Activated naive CD4-positive, alpha-beta T cell treated with anti-CD3 and anti-CD28 coated beads, Interleukin-2, amount 50 U/mL, for 16 hours (primary cell): ENCODE data around the gene CD200R1L.

Source experiments
- DNase-seq: peaks from one replicate; pipeline ENCODE4 v3.0.0-alpha.2; 2020

CD200R1L gene

GRCh38 chr3:112817797-112818196 is 28.9 kb downstream of the CD200R1L start:
- DNase-seq = no peak

GRCh38 chr3:112817271-112817670 is 29.4 kb downstream of the CD200R1L start:
- no peak for DNase-seq

DNA sequence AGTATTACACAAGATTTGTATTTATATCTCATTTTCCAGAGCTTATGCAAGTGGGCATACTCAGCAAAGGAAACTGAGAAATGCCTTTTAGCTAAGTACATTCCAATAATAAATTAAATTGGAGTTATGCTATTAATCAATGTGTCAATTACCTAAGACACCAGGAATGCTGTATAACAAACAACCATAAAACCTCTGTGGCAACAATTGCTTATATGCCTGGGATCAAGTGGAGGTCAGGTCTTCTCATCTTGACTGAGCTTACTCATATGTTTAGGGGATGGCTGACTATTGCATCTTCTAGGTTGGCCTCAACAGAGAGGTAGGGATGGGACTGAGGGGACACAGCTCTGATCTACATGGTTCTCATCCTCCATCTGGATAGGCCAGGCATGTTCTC is 30.7 kb downstream of the CD200R1L start:
- DNase-seq = no peak

GRCh38 chr3:112814266-112814665 is 32.4 kb downstream of the CD200R1L start:
- DNase-seq = no peak

DNA sequence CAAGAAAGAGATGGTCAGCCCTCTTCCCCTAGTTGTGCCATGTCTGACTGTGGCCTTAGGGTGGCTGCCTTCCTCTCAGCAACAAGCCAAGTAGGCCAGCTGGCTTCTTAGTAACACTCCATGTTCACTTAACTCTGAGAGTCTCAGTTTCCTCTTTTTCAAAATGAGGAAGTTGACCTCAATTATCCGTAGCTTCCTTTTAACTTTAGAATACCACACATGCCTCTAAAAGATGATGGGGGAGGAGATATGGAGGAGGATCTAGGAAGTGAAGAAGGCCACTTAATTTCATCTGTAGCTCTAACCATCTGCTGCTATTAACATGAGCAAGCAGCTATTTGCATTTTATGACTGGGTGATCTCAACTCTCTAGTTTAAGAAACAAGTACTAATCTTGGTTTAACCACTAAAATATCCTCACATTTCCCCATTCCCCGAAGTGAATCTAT is 32.9 kb downstream of the CD200R1L start:
- no peak for DNase-seq

GRCh38 chr3:112813016-112813415 is 33.6 kb downstream of the CD200R1L start:
- no peak for DNase-seq

DNA sequence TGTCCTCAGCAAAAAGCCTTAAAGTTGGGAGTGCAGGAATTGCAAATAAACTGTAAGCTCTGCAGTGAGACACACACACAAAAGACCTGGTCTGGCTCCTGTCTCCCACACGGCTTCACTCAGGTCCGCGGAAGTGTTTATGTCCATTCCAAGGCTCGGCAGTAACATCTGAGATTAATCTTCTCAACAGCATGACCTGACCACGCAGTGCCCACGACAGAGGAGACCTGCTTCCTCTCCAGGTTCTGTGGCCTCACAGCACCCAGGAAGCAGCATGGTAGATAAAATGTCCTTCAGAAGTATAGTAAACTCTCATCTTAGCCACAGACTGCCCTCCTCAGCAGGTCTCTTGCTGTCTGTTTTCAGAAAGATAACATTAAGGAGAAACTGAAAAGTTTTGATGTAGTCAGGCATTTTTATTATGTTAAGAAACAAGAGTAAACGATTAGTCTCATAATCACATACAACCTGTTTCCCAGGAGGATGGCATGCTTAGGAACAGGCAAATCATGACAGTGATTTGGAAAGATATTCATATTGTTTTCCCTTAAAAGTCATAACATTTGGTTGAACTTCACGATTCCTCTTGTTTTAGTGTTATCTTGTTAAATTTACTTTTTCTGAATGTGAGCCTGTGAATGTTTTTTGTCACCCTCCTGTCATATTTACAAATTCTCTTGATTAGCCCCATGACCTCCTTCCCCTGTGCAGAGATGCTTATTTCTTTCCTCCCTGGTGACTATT is 34.6 kb downstream of the CD200R1L start:
- no peak for DNase-seq

DNA sequence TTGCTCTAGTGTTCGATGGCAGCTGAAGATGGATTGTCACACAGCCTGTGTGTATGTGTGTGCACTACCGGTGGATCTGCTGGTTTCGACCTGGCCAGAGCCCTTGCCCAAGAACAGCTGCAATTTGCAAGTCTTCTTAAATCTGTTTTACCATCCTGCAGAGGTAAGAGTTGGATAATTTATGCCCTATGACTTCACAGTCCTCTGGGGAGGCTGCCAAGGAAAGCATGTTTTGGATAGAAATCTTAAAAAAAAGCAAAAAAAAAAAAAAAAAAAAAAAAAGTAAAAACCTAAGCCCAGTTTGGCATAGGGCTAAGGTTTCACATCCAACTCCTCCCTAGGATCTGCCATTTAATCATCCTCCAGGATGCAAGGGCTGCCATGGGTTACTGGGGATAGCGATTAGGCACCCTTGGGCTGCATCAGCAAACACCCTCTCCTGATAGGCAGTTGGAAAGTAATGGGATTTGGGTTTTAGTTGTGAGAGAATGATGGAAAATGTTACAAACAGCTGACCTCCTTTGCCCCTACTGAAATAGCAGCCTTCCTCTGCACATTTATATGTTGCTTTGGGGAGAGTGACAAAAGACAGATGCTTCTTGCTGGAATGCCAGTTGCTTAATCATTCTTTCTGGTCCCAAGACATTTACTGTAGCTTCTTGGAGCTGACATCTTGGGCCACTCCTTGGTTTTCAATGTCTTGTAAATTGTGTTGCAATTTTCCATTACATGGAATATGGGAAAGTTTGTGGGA is 35.4 kb downstream of the CD200R1L start:
- no peak for DNase-seq

- DNase-seq = no peak
These were observed 36.1 kb downstream of the CD200R1L start for GRCh38 chr3:112810561-112810960.

DNA sequence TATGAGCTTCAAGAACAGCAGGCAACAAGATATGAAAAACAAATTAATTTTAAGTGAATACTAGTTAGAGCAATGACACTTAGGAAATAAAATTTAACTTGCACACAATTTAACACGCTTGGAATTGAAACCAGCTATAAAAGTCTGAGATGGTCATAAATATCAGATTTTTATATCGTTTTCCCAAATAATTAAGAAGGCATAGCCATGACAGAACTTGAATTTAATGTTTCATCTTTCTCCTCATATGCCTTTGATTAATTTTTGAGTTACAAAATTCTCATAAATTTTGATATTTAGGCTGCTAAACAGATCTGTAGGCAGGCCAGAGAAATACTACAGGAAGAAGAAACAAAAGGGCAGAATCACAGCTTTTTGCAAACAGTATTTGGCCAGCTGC is 38.5 kb downstream of the CD200R1L start:
- no peak for DNase-seq

DNA sequence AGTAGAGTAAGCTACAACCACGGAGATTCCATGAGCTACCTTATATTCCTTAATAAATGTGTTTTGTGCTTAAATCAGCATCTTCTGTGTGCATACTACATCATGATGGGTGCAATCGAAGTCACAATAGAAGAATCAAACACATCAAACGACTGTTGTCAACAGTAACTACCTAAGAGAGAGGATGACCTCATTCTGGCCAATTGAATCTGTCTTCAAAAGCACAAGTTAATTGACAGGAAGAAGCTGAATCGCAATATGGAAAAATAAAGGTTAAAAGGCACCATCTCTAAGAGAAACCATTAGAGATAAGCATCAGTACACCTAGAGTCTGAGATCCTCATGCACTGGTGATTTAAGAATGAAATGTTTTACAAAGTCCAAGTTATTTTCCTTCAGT is 39.0 kb downstream of the CD200R1L start:
- DNase-seq = no peak

DNA sequence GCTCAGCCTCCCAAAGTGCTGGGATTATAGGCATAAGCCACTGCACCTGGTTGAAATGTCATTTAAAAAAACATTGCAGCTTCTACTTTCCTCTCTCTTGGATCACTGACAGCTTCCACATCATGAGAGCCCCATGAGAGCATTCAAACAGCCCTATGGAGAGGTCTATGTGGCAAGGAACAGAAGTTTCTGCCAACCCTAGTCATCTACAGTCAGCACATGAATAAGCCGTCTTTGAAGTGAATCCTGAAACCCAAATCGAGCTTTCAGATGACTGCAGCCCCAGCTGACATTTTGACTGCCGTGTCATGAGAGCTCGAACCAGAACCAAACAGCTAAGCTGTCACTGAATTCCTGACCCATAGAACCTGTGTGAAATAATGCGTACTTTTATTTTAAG is 39.8 kb downstream of the CD200R1L start:
- no peak for DNase-seq

- no peak for DNase-seq
These were observed 41.5 kb downstream of the CD200R1L start for GRCh38 chr3:112805126-112805525.

DNA sequence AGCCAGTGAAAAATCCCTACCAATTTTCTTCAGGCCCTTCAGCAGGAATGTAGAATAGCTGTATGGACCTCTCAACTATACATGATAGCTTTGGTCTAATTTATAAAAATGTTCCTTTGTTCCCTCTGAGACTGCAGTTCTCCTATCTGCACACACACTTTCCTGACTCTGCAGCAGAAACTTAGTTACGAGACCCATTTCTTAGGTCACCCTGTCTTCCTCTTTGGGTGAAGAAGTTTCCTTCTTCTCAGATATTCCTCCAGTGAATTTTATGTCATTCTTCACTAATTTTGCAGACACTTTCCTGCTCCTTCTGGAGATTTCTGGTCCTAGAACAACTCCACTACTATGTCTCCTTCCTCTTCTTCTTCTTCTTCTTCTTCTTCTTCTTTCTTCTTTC is 42.6 kb downstream of the CD200R1L start:
- no peak for DNase-seq

GRCh38 chr3:112803467-112803866 is 43.2 kb downstream of the CD200R1L start:
- no peak for DNase-seq

DNA sequence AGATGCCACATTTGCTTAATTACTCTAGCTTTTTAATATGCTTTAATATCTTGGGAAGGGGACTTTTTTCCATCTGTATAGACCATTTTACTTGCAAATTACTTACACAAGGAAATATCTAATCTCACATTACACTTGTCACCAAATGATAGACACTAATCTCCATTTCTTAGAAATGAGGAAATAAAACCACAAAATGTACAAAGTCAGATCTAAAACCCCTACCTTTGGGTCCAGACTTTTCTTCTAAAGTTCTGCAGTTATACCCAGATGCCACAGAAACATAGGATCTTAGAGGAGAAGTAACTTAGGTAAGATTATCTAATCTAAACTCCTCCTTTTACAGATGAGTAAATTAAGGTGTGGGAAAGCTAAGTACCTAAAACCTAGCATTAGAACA is 44.3 kb downstream of the CD200R1L start:
- DNase-seq = no peak

DNA sequence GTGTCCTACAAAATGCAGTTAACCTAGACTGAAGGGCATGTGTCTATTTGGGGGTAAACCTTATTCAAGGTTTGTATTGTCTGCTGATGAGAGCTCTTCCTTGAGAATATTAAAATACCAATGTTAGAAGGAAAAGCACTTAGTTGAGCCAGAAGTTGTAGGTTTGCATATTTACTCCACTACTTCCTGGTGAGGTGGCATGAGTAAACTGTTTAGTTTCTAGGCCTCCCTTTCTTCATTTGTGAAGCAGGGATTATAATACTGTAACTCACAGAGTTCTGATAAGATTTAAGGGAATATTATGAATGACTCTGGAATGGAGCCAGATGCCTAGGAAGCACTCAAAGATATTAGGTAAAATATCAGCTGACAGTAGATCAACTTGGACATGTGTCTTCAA is 46.7 kb downstream of the CD200R1L start:
- DNase-seq = no peak

- no peak for DNase-seq
These were observed 52.0 kb downstream of the CD200R1L start for GRCh38 chr3:112794622-112795172.

GRCh38 chr3:112793326-112794081 is 53.2 kb downstream of the CD200R1L start:
- no peak for DNase-seq

DNA sequence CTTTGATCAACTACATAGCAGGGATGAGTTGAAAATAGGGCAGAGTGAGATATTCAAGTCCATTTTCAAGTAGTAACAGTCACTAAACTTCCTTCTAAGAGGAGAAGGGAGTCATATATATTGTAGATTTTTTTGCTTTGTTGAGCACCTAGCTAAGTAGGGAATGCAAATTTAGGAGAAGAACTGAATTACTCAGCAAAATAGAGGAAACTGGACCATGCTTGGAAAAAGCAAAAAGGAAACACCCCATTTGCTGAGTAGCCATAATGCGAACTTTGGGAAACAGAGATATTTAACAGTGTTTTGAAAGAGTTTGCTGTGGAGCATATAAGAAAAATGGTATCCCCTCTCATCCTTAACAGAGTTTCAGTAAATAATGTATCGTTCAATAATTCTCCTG is 54.9 kb downstream of the CD200R1L start:
- no peak for DNase-seq

- no peak for DNase-seq
These were observed 56.9 kb downstream of the CD200R1L start for GRCh38 chr3:112789787-112790186.

DNA sequence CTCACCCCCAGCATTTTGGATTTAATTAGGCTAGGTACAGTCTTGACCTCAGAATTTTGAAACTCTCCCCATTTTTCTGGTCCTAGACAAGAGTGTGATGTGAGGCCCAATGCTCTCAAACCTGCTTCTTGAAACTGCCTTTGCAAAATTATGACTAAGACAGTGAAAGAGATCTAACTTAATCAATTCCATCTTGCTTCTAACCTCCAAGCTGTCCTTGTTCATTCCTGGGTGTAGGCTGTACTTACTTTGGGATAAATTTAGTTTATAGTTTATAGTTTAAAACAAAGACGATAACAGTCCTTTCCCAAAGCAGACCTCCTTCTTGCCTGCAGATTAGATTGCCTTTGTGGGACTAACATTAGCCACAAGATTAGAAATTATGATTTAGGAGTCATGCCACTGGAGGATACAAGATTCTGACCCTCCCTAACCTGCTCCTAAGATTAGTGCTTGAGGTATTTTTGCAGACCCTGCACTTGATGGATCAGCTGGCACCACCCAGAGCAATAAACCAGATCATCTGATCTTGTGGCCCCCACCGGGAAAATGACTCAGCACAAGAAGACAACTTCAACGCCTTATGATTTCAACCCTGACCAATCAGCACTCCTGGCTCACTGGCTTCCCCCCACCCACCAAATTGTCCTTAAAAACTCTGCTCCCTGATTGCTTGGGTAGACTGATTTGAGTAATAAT is 59.6 kb downstream of the CD200R1L start:
- DNase-seq = no peak
